Peyer's patch (tissue), 4 donors: Measurements from ENCODE around the gene AUTS2. TPM values are rescaled to one million over a fixed set of nuclear protein-coding genes. Genes with fewer than 3 reads are reported as not detected.

Experiments
- DNase-seq, 3 donors: peaks; one replicate each; pipeline ENCODE4 v3.0.0-alpha.2; 2017 to 2019
- H3K27ac ChIP-seq, 4 donors: fragments of 200-600 bp; sonication (generic); one replicate each; pipeline ENCODE4 v1.5.1; 2016 to 2019
- H3K27me3 ChIP-seq, 2 donors: fragments of 200-600 bp; sonication (generic); one replicate each; pipeline ENCODE4 v1.5.1; 2019
- H3K36me3 ChIP-seq, 3 donors: fragments of 200-600 bp; sonication (generic); one replicate each; pipeline ENCODE4 v1.5.1; 2016 to 2019
- H3K4me1 ChIP-seq, 4 donors: fragments of 200-600 bp; sonication (generic); one replicate each; pipeline ENCODE4 v1.5.1; 2016 to 2019
- H3K4me3 ChIP-seq, 4 donors: fragments of 200-600 bp; sonication (generic); 1 replicate in 3 of 4; 2 replicates in 1 of 4; pipeline ENCODE4 v1.5.1; 2016 to 2019; ENCODE audit warnings: mild to moderate bottlenecking in 1 of 4
- H3K9me3 ChIP-seq, 4 donors: fragments of 200-600 bp; sonication (generic); one replicate each; pipeline ENCODE4 v1.5.1; 2016 to 2019; ENCODE audit warnings: mild to moderate bottlenecking in 1 of 4
- POLR2A ChIP-seq, 2 donors: fragments of 450-650 bp; IDR thresholded peaks; one replicate each; pipeline ENCODE4 v1.5.1; 2017; ENCODE audit warnings: antibody characterized with exemption in 2 of 2, mild to moderate bottlenecking in 2 of 2, moderate library complexity in 2 of 2
- total RNA-seq, 4 donors: library from RNA; depleted of rRNA; stranded (reverse); fragments of >200 nt; gene quantifications; one replicate each; pipeline ENCODE4 v1.1.0, GENCODE V29; 2016
- TF ChIP-seq, protein P1 (sequence below), 6 experiments: fragments of 450-650 bp in 4 of 6; fragments of 200-600 bp in 2 of 6; sonication (generic) in 1 of 6; IDR thresholded peaks; one replicate each; pipeline ENCODE4 v1.5.1; 2017 to 2019; ENCODE audit warnings: antibody characterized with exemption in 6 of 6, mild to moderate bottlenecking in 3 of 6, moderate library complexity in 1 of 6

Gene AUTS2
- total RNA-seq, 4 donors from 2014 or later, result 55.9 to 90.0 (median 72.6) TPM

DNA sequence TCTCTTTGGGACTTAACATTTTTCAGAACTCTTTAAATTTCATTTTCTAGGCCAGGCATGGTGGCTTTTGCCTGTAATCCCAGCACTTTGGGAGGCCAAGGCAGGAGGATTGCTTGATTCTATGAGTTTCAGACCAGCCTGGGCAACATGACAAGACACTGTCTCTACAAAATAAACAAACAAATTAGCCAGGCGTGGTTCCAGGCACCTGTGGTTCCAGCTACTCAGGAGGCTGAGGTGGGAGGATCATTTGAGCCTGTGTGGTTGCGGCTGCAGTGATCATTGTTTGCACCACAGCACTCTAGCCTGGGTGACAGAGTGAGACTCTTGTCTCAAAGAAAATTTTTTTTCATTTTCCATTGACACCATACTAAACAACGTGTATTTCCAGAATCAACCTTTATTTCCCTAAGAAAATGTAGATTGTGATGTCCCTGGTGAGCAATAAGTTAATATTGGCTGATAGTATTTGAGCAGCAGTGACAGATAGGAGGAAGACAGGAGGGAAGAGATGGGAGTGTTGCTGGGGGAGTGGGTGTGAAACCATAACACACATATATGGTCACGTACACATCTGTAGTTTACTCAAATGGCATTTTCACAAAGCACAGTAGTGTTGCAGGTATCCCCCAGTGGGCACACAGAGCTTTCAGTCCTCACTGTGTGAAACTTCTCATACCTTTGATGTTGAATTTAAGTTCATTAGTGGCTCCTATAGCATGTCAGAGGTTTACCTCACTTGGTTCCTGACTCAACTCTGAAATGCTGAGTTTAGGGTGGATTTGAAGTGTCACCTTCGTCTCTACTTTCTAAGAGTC lies 205.6 kb downstream of the AUTS2 start:
- no peaks in the 10 kb centered on the region for H3K36me3 ChIP-seq
- DNase-seq, result no peak
- no peaks in the 10 kb centered on the region for H3K4me1 ChIP-seq
- no peaks in the 10 kb centered on the region for H3K9me3 ChIP-seq
- H3K4me3 ChIP-seq, result no peak overlapping the region
- H3K27ac ChIP-seq, result no peak overlapping the region
- TF ChIP-seq, protein P1, sequence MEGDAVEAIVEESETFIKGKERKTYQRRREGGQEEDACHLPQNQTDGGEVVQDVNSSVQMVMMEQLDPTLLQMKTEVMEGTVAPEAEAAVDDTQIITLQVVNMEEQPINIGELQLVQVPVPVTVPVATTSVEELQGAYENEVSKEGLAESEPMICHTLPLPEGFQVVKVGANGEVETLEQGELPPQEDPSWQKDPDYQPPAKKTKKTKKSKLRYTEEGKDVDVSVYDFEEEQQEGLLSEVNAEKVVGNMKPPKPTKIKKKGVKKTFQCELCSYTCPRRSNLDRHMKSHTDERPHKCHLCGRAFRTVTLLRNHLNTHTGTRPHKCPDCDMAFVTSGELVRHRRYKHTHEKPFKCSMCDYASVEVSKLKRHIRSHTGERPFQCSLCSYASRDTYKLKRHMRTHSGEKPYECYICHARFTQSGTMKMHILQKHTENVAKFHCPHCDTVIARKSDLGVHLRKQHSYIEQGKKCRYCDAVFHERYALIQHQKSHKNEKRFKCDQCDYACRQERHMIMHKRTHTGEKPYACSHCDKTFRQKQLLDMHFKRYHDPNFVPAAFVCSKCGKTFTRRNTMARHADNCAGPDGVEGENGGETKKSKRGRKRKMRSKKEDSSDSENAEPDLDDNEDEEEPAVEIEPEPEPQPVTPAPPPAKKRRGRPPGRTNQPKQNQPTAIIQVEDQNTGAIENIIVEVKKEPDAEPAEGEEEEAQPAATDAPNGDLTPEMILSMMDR (IDR thresholded peaks at IDR 0.05), result no peak
- no peak for TF ChIP-seq POLR2A (IDR thresholded peaks at IDR 0.05)
- no peaks in the 10 kb centered on the region for H3K27me3 ChIP-seq

DNA sequence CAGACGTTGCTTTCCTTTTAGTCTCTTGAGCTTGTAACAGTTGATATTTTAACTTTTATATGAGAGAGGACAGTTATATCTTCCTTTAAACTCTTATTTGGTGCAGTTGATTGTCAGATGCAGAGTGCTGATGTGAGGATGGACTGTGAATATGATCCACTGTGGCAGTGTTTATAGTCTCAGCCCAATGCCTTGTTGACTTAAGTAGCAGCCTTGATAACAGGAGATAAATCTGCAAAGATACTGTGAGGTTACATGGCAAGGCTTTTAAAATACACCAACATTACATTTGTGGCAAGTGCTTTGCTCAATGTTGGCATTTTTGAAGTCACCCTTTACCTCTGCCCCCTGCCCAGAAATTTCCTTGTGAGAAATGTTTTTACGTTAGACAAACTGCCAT lies 206.7 kb downstream of the AUTS2 start:
- Histone ChIP-seq H3K4me3 (no peak overlapping the region), H3K4me1 (no peaks in the 10 kb centered on the region), H3K27ac (no peak overlapping the region), H3K27me3 (no peaks in the 10 kb centered on the region), H3K36me3 (no peaks in the 10 kb centered on the region), H3K9me3 (no peaks in the 10 kb centered on the region)
- TF ChIP-seq, protein P1 (IDR thresholded peaks at IDR 0.05), result no peak
- no peak for TF ChIP-seq POLR2A (IDR thresholded peaks at IDR 0.05)
- DNase-seq, result no peak

DNA sequence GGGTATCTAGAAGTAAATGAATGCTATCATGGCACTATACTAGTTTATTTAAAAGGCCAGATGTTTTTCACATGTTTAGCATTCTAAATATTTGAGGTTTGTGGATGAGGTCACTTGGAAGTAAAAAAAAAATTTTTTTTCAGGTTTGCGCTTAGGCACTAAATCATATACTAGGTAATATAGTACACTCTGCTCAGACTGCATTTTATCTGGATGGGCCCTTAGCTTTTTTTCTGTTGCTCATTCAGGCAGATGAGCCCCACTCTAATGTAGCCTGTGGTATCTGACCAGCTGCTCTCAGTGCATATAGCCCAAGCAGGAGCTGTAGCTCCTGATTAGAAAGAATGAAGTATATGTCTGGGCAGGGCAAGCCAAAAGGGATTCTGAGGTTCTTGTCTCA lies 210.1 kb downstream of the AUTS2 start:
- H3K9me3 ChIP-seq, result no peaks in the 10 kb centered on the region
- TF ChIP-seq, protein P1 (IDR thresholded peaks at IDR 0.05), result no peak
- no peaks in the 10 kb centered on the region for H3K4me1 ChIP-seq
- no peak overlapping the region for H3K4me3 ChIP-seq
- H3K36me3 ChIP-seq, result no peaks in the 10 kb centered on the region
- no peaks in the 10 kb centered on the region for H3K27me3 ChIP-seq
- DNase-seq, result no peak
- H3K27ac ChIP-seq, result no peak overlapping the region

DNA sequence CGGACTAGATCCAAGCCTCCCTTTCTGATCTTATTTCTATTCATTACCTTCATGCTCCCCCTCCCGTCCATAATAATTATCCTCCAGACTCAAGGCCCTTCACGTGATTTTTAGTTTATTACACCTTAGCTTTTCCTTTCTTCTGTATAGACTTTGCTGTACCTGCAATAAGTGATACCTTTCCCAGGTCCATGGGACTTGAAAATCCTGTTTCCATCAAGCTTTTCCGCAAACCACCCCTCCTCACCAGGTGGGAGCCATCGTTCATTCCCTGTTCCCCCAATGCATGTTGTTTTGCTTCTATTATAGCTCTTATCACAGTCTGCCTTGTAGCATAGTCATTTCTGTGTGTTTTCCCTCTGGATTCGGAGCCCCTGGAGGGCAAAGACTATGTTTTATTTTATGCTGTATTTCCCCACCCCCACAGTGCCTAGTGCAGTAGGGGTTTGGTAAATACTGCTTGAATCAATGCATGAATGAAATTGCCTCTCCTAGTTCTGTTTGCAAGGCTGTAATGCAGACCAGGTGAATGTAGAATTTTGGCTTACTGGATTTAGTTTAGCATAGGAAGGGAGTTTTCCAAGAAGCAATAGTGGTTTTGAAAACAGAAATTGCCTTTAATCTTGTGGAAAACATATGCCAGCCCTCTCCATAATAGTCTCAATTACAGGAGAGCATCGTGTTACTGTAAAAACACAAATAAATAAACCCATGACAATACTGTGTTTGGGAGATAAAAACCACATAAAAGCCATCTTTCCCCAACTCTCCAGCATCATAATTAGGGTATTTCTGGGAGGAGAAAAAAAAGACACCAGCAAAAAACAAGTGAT lies 213.4 kb downstream of the AUTS2 start:
- Histone ChIP-seq H3K9me3 (no peaks in the 10 kb centered on the region), H3K27ac (no peak overlapping the region), H3K4me1 (no peaks in the 10 kb centered on the region), H3K4me3 (no peak overlapping the region), H3K36me3 (no peaks in the 10 kb centered on the region), H3K27me3 (no peaks in the 10 kb centered on the region)
- TF ChIP-seq, protein P1 (IDR thresholded peaks at IDR 0.05), result no peak
- no peak for DNase-seq

DNA sequence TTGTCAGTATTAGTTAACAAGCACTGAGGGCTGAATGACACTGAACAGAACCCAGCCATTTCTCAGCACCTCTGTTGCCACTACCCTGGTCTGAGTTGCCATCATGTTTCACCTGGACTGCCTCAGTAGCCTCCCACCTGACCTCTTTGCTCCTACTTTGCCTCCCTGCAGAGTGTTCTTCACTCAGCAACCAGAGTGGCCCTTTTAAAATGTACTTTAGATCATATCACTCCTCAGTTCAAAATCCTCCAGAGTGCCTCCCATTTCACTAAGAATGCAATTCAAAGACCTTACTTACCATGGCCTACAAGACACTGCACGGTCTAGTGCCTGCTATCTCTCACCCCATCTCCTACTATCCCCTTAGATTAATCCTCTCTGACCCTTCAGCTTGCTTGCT lies 214.5 kb downstream of the AUTS2 start:
- H3K9me3 ChIP-seq, result no peaks in the 10 kb centered on the region
- TF ChIP-seq, protein P1 (IDR thresholded peaks at IDR 0.05), result no peak
- TF ChIP-seq POLR2A (IDR thresholded peaks at IDR 0.05), result no peak
- no peaks in the 10 kb centered on the region for H3K36me3 ChIP-seq
- no peak overlapping the region for H3K27ac ChIP-seq
- H3K4me1 ChIP-seq, result no peaks in the 10 kb centered on the region
- no peaks in the 10 kb centered on the region for H3K27me3 ChIP-seq
- H3K4me3 ChIP-seq, result no peak overlapping the region
- DNase-seq, result no peak
